GM06990 (cell line): ENCODE measurements around the gene WDR82.

Experiments used
- DNase-seq: peaks from one replicate; pipeline ENCODE4 v3.0.0-alpha.2; 2011; ENCODE audit not compliant: insufficient read length; ENCODE audit errors: extremely low read depth
- H3K27me3 ChIP-seq: replicated peaks from 2 replicates; pipeline ENCODE4 v1.6.0; 2011; ENCODE audit warnings: low read length; ENCODE audit not compliant: control insufficient read depth, insufficient read depth
- H3K36me3 ChIP-seq: 2 replicates; pipeline ENCODE4 v1.5.1; 2011; ENCODE audit warnings: low read length; ENCODE audit not compliant: control insufficient read depth, insufficient read depth
- H3K4me3 ChIP-seq: replicated peaks from 2 replicates; pipeline ENCODE4 v1.5.1; 2011; ENCODE audit warnings: low read depth, mild to moderate bottlenecking, control low read depth, low read length
- TF ChIP-seq, protein P1 (sequence below): IDR thresholded peaks from 2 replicates; pipeline ENCODE4 v1.5.1; 2011; ENCODE audit warnings: low read length, control low read depth, mild to moderate bottlenecking, inconsistent platforms; ENCODE audit not compliant: insufficient read depth, poor library complexity, severe bottlenecking

WDR82 gene

DNA sequence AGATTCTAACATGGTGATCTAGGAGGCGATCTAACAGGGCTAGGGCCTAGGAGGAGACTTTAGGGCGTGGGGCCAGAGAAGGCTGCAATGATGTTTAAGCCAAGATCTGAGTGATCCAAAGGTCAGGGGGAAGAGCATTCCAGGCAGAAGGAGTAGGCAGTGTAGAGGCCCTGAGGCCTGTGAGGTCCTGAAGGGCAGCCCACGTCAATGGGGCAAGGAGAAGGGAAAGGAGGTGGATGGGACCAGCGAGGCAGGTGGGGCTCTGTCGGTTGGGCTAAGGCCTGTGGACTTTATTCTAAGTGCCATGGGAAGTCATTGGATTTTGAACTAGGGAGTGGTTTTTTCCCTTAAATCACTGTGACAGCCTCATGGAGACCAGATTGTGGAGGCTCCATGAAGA is 27.5 kb upstream of the WDR82 start:
- Histone ChIP-seq H3K36me3 (no peaks in the 10 kb centered on the region; the same call in 1 of the 2 replicates), H3K4me3 (no peak overlapping the region), H3K27me3 (no peaks in the 10 kb centered on the region)
- DNase-seq: no peak
- TF ChIP-seq, protein P1, sequence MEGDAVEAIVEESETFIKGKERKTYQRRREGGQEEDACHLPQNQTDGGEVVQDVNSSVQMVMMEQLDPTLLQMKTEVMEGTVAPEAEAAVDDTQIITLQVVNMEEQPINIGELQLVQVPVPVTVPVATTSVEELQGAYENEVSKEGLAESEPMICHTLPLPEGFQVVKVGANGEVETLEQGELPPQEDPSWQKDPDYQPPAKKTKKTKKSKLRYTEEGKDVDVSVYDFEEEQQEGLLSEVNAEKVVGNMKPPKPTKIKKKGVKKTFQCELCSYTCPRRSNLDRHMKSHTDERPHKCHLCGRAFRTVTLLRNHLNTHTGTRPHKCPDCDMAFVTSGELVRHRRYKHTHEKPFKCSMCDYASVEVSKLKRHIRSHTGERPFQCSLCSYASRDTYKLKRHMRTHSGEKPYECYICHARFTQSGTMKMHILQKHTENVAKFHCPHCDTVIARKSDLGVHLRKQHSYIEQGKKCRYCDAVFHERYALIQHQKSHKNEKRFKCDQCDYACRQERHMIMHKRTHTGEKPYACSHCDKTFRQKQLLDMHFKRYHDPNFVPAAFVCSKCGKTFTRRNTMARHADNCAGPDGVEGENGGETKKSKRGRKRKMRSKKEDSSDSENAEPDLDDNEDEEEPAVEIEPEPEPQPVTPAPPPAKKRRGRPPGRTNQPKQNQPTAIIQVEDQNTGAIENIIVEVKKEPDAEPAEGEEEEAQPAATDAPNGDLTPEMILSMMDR: no peak

GRCh38 chr3:52303811-52304210 is 25.4 kb upstream of the WDR82 start:
- no peaks in the 10 kb centered on the region for H3K27me3 ChIP-seq
- no peak overlapping the region for H3K4me3 ChIP-seq
- H3K36me3 ChIP-seq: no peaks in the 10 kb centered on the region; the same call in none of the 2 replicates
- TF ChIP-seq, protein P1: no peak
- DNase-seq: no peak

GRCh38 chr3:52302426-52303145 is 24.1 kb upstream of the WDR82 start:
- Histone ChIP-seq H3K36me3 (no peaks in the 10 kb centered on the region; the same call in none of the 2 replicates), H3K27me3 (no peaks in the 10 kb centered on the region), H3K4me3 (no peak overlapping the region)
- TF ChIP-seq, protein P1: no peak
- DNase-seq: no peak

DNA sequence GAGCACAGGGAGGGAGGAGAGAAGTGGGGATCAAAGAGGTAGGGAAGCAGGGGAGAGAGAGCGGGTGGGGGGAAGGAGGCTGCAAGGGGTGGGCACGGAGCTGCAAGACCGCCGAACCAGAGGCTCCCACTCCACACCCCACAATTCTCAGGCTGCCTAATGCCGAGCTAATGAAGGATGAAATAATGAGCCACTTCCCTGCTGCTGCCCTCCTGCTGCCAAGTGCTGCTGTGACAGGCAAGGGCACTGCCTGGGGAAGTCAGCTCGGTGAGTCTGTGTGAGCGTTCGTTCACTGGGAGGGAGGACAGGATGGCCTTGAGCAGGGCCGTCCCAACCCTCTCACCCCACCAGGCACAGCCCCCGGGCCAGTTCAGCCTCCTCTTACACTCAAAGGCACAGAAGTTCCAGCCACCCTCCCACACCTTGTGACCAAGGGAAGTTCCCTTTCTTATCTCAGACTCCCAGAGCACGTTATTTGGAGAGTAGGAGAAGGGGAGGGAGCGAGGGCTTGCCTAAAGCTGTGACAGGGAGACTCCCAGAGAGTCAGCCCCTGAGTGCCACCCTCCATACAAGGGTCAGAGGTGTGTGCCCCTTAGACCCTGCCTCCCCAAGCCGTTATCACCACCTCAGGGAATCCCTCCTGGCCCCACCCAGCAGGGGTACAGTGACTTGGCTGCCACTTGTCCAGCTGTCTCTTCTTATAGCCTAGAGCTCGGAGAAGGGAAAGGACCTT is 21.6 kb upstream of the WDR82 start:
- no peak for DNase-seq
- H3K4me3 ChIP-seq: no peak overlapping the region
- TF ChIP-seq, protein P1: peak; percentile 13
- H3K27me3 ChIP-seq: no peaks in the 10 kb centered on the region
- H3K36me3 ChIP-seq: no peaks in the 10 kb centered on the region; the same call in none of the 2 replicates

DNA sequence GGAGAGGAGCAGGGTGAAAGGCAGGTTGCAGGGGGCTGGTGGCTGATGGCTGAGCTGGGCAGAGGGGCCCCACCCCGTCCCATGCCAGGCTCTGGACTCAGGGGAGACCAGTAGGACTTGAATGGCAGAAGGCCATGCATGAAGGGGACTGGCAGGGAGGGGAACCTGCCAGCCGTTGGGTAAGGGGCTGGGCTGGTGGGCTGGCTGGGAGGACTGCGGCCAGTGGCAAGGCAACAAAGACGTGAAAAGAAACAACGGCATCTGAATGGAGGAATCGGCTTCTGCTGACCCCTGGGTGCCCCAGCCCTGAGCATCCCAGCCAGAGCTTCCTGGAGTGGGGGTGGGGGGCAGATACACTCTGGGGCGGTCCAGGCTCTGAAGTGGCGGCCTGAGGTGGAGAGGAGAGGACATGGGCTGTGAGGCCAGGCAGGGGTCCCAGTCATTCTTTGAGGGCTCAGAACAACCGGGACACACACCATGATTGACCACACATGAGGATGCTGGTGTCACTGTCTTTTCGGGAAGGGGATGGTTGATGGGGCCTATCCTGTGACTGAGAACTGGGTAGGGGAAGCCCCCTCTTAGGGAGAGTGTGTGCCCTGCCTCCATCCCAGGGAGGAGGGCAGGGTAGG is 20.9 kb upstream of the WDR82 start:
- Histone ChIP-seq H3K36me3 (no peaks in the 10 kb centered on the region; the same call in none of the 2 replicates), H3K27me3 (no peaks in the 10 kb centered on the region), H3K4me3 (no peak overlapping the region)
- TF ChIP-seq, protein P1: no peak
- no peak for DNase-seq
